DND-41 (cell line): ENCODE data around the gene CHRNB4.

Source experiments
- ATAC-seq: fragments of 200-7000 bp; cut with Tn5 transposase; 3 replicates; pipeline ENCODE4 v1.9.1; 2021; ENCODE audit warnings: low read depth; ENCODE audit not compliant: insufficient read depth
- DNase-seq: peaks from one replicate; pipeline ENCODE4 v3.0.0-alpha.2; 2020
- H2AFZ ChIP-seq: 2 replicates; pipeline ENCODE4 v1.6.0; 2012; ENCODE audit warnings: low read depth, low read length
- H3K27ac ChIP-seq: 2 replicates; pipeline ENCODE4 v1.5.1; 2012; ENCODE audit warnings: low read length, inconsistent platforms
- H3K27me3 ChIP-seq: fragments of 200-600 bp; sonication (generic); 2 replicates; pipeline ENCODE4 v1.6.0; 2012; ENCODE audit warnings: low read length, mild to moderate bottlenecking, inconsistent platforms; ENCODE audit not compliant: insufficient read depth, poor library complexity
- H3K36me3 ChIP-seq: 2 replicates; pipeline ENCODE4 v1.5.1; 2012; ENCODE audit warnings: low read length, inconsistent platforms; ENCODE audit not compliant: insufficient read depth
- H3K4me1 ChIP-seq: 2 replicates; pipeline ENCODE4 v1.5.1; 2012; ENCODE audit warnings: mild to moderate bottlenecking, low read length; ENCODE audit not compliant: insufficient read depth
- H3K4me2 ChIP-seq: 2 replicates; pipeline ENCODE4 v1.6.0; 2012; ENCODE audit warnings: mild to moderate bottlenecking, moderate library complexity, low read length, inconsistent platforms; ENCODE audit not compliant: insufficient read depth
- H3K4me3 ChIP-seq, 2 experiments: fragments of 200-600 bp in 1 of 2; shearing (Covaris generic) in 1 of 2; 2 replicates each; pipeline ENCODE4 v1.5.1; 2012 to 2016; ENCODE audit warnings: inconsistent platforms in 2 of 2, low read length in 2 of 2, mild to moderate bottlenecking in 2 of 2, low read depth in 1 of 2, moderate library complexity in 1 of 2
- H3K79me2 ChIP-seq: 2 replicates; pipeline ENCODE4 v1.6.0; 2012; ENCODE audit warnings: low read length, inconsistent platforms; ENCODE audit not compliant: insufficient read depth
- H3K9ac ChIP-seq: 2 replicates; pipeline ENCODE4 v1.6.0; 2012; ENCODE audit warnings: low read depth, mild to moderate bottlenecking, inconsistent platforms, low read length, moderate library complexity
- H3K9me3 ChIP-seq: 2 replicates; pipeline ENCODE4 v1.5.1; 2012; ENCODE audit warnings: low read length, moderate library complexity, mild to moderate bottlenecking, inconsistent platforms; ENCODE audit not compliant: insufficient read depth, severe bottlenecking
- H4K20me1 ChIP-seq: 2 replicates; pipeline ENCODE4 v1.6.0; 2012; ENCODE audit warnings: low read length; ENCODE audit not compliant: insufficient read depth
- EZH2 ChIP-seq: IDR thresholded peaks from 3 replicates; pipeline ENCODE4 v1.6.1; 2012; ENCODE audit warnings: borderline replicate concordance, low read depth, mild to moderate bottlenecking, moderate library complexity, low read length, inconsistent platforms; ENCODE audit not compliant: severe bottlenecking
- TF ChIP-seq, protein P1 (sequence below): IDR thresholded peaks from 2 replicates; pipeline ENCODE4 v1.5.1; 2012; ENCODE audit warnings: borderline replicate concordance, low read length, moderate library complexity, mild to moderate bottlenecking; ENCODE audit not compliant: poor library complexity, severe bottlenecking; ENCODE audit errors: extremely low read depth

The CHRNB4 gene

DNA sequence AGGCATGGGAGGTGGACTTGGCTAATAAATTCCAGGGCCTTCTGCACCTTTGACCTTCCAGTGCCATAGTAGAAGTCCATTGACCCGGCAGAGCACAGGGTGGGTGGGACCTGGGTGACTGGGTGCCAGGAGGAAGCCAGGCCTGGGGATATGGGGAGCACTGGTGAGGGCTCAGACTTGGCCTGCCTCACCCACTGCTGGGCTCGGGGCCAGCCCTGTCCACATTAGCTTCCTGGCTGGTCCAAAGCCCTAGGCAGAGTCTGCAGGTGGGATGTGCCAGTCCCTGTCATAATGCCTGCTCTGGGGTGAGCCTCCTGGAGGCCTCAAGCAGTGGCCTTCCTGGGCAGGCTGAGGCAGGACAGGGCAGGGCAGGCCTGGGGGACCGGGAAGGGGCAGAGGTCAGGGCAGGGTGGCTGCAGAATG is 38.1 kb upstream of the CHRNB4 start:
- Histone ChIP-seq H3K9me3 (no peaks in the 10 kb centered on the region), H3K4me3 (no peak overlapping the region), H2AFZ (no peak overlapping the region), H3K9ac (no peak overlapping the region), H3K27ac (no peak overlapping the region), H3K36me3 (no peaks in the 10 kb centered on the region), H4K20me1 (no peaks in the 10 kb centered on the region), H3K27me3 (no peaks in the 10 kb centered on the region), H3K4me1 (no peaks in the 10 kb centered on the region), H3K4me2 (no peak overlapping the region), H3K79me2 (no peaks in the 10 kb centered on the region)
- no peak for ATAC-seq
- no peak for TF ChIP-seq EZH2
- TF ChIP-seq, protein P1, sequence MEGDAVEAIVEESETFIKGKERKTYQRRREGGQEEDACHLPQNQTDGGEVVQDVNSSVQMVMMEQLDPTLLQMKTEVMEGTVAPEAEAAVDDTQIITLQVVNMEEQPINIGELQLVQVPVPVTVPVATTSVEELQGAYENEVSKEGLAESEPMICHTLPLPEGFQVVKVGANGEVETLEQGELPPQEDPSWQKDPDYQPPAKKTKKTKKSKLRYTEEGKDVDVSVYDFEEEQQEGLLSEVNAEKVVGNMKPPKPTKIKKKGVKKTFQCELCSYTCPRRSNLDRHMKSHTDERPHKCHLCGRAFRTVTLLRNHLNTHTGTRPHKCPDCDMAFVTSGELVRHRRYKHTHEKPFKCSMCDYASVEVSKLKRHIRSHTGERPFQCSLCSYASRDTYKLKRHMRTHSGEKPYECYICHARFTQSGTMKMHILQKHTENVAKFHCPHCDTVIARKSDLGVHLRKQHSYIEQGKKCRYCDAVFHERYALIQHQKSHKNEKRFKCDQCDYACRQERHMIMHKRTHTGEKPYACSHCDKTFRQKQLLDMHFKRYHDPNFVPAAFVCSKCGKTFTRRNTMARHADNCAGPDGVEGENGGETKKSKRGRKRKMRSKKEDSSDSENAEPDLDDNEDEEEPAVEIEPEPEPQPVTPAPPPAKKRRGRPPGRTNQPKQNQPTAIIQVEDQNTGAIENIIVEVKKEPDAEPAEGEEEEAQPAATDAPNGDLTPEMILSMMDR, result no peak
- DNase-seq, result no peak

GRCh38 chr15:78676424-78677110 is 35.6 kb upstream of the CHRNB4 start:
- no peaks in the 10 kb centered on the region for H3K9me3 ChIP-seq
- H3K4me2 ChIP-seq, result no peak overlapping the region
- no peak overlapping the region for H3K27ac ChIP-seq
- TF ChIP-seq, protein P1, result no peak
- TF ChIP-seq EZH2, result no peak
- H3K4me3 ChIP-seq, result no peak overlapping the region
- no peaks in the 10 kb centered on the region for H4K20me1 ChIP-seq
- ATAC-seq (no peak), DNase-seq (no peak)
- no peaks in the 10 kb centered on the region for H3K36me3 ChIP-seq
- no peak overlapping the region for H2AFZ ChIP-seq
- H3K4me1 ChIP-seq, result no peaks in the 10 kb centered on the region
- H3K79me2 ChIP-seq, result no peaks in the 10 kb centered on the region
- H3K27me3 ChIP-seq, result no peaks in the 10 kb centered on the region
- no peak overlapping the region for H3K9ac ChIP-seq

DNA sequence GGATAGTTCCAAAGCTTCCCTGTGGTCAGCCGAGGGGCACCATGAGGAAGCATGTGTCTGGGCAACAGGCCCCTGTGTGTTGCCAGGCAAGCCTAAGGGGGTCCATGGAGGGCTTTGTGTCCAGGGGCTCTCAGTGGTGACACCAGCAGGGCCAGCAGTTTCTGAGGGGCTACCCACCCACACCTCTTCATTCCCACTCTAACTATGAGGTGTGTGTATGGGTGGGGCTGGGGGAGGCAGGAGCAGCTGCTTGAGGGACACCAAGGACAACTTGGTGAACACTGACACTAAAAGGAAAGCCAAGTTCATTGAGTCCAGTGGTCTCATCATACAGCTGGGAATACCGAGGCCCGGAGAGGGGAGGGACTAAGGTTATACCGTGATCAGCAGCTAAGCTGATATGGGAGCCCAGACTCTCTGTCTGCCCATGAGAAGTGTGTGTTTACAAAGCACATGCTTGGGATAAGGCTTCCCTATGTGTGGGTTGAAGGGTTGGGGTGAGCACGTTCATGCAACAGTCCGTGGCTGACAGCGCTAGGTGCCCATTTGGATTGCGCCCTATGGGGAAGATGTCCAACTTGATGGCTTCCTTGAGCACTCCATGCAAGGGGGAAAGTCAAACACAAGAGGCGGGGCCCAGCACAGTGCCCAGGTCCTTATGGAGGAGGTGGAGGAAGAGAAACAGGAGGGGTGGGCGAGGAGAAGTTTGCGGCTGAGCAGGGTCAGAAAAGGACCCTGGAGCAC is 34.8 kb upstream of the CHRNB4 start:
- DNase-seq, result no peak
- no peak overlapping the region for H2AFZ ChIP-seq
- no peaks in the 10 kb centered on the region for H3K4me1 ChIP-seq
- no peak overlapping the region for H3K27ac ChIP-seq
- no peaks in the 10 kb centered on the region for H3K36me3 ChIP-seq
- no peak overlapping the region for H3K4me3 ChIP-seq
- ATAC-seq, result no peak
- H3K79me2 ChIP-seq, result no peaks in the 10 kb centered on the region
- no peaks in the 10 kb centered on the region for H3K9me3 ChIP-seq
- H3K9ac ChIP-seq, result no peak overlapping the region
- TF ChIP-seq, protein P1, result no peak
- TF ChIP-seq EZH2, result no peak
- H4K20me1 ChIP-seq, result no peaks in the 10 kb centered on the region
- H3K27me3 ChIP-seq, result no peaks in the 10 kb centered on the region
- no peak overlapping the region for H3K4me2 ChIP-seq
